OCI-LY7 (cell line): Measurements from ENCODE around the gene SLC9A6. TPM values are rescaled to one million over a fixed set of nuclear protein-coding genes. Genes with fewer than 3 reads are reported as not detected.

Experiments used
- BruUV-seq: library from RNA; stranded (reverse); fragments of 400-500 nt; replicated peaks from 2 replicates; lab custom pipeline; 2021; lab: Mats Ljungman, UMichigan
- CTCF ChIA-PET: fragments of 300-600 bp; sonication (Branson Sonifier 250); formaldehyde crosslinking; loops from one replicate; lab custom pipeline; 2022; ENCODE audit warnings: antibody characterized with exemption; ENCODE audit not compliant: unreplicated experiment; lab: Charles Lee
- POLR2A ChIA-PET: fragments of 300-600 bp; sonication (Branson Sonifier 250); formaldehyde crosslinking; loops from one replicate; lab custom pipeline; 2022; ENCODE audit warnings: antibody characterized with exemption; lab: Charles Lee
- DNase-seq: peaks from one replicate; pipeline ENCODE4 v3.0.0-alpha.2; 2015; ENCODE audit warnings: low spot score
- H2AFZ ChIP-seq: fragments of 200-600 bp; sonication (generic), shearing (Covaris generic); 2 replicates; pipeline ENCODE4 v1.6.1; 2014; ENCODE audit warnings: mild to moderate bottlenecking, antibody characterized with exemption, low read length, moderate library complexity
- H3K27ac ChIP-seq: fragments of 200-600 bp; sonication (generic); 2 replicates; pipeline ENCODE4 v1.5.1; 2014; ENCODE audit warnings: mixed run types, low read depth, mild to moderate bottlenecking, moderate library complexity, low read length, inconsistent platforms; ENCODE audit not compliant: poor library complexity, severe bottlenecking
- H3K36me3 ChIP-seq: fragments of 200-600 bp; sonication (generic); 2 replicates; pipeline ENCODE4 v1.6.1; 2014; ENCODE audit warnings: mild to moderate bottlenecking, antibody characterized with exemption, low read length, moderate library complexity, mixed read lengths; ENCODE audit not compliant: insufficient read depth
- H3K4me1 ChIP-seq: fragments of 200-600 bp; sonication (generic); 2 replicates; pipeline ENCODE4 v1.5.1; 2014; ENCODE audit warnings: mild to moderate bottlenecking, low read length; ENCODE audit not compliant: insufficient read depth, poor library complexity, severe bottlenecking
- H3K4me2 ChIP-seq: fragments of 200-600 bp; sonication (generic); 2 replicates; pipeline ENCODE4 v1.6.1; 2014; ENCODE audit warnings: mild to moderate bottlenecking, low read length
- H3K4me3 ChIP-seq: fragments of 200-600 bp; sonication (generic); 2 replicates; pipeline ENCODE4 v1.5.1; 2014; ENCODE audit warnings: mild to moderate bottlenecking, low read depth, low read length; ENCODE audit not compliant: poor library complexity, severe bottlenecking
- H3K79me2 ChIP-seq: fragments of 200-600 bp; sonication (generic); 2 replicates; pipeline ENCODE4 v1.6.1; 2016; ENCODE audit warnings: low read depth, mild to moderate bottlenecking, low read length, moderate library complexity, mixed read lengths; ENCODE audit not compliant: insufficient read depth
- H3K9me2 ChIP-seq: fragments of 200-600 bp; sonication (generic); 2 replicates; pipeline ENCODE4 v1.6.1; 2016; ENCODE audit warnings: mild to moderate bottlenecking, low read length, mixed read lengths; ENCODE audit not compliant: insufficient read depth
- H3K9me3 ChIP-seq: fragments of 200-600 bp; sonication (generic); 2 replicates; pipeline ENCODE4 v1.6.1; 2014; ENCODE audit warnings: mild to moderate bottlenecking, mixed run types, low read length, mixed read lengths
- H4K20me1 ChIP-seq: fragments of 200-600 bp; sonication (generic); 2 replicates; pipeline ENCODE4 v1.6.1; 2014; ENCODE audit warnings: mild to moderate bottlenecking, antibody characterized with exemption, low read length, moderate library complexity, mixed read lengths; ENCODE audit not compliant: insufficient read depth
- CTCF ChIP-seq: fragments of 200-600 bp; sonication (generic); conservative IDR thresholded peaks from 2 replicates; pipeline ENCODE4 v1.5.1; 2014; ENCODE audit warnings: mild to moderate bottlenecking, antibody characterized with exemption, low read length, moderate library complexity, mixed read lengths
- EZH2phosphoT487 ChIP-seq: fragments of 200-600 bp; sonication (generic); IDR thresholded peaks from 2 replicates; pipeline ENCODE4 v1.6.1; 2018; ENCODE audit warnings: low read depth, borderline replicate concordance, mild to moderate bottlenecking, mixed run types, antibody characterized with exemption, low read length, moderate library complexity, mixed read lengths
- intact Hi-C: fragments of 100-400 bp; cut with micrococcal nuclease; formaldehyde crosslinking; loops from one replicate; pipeline ENCODE4 v1.10.0; 2022; ENCODE audit not compliant: unreplicated experiment
- total RNA-seq, 2 experiments: library from RNA; depleted of rRNA in 1 of 2; stranded (reverse); fragments of >200 nt in 1 of 2; shearing (Covaris generic) in 1 of 2; gene quantifications; 2 replicates each; pipeline ENCODE4 v1.2.3, GENCODE V29; 2014 to 2022

Gene SLC9A6
- total RNA-seq, 2 experiments from 2014 or later = 7.7 to 12.6 TPM

- no peaks in the 10 kb centered on the region for H4K20me1 ChIP-seq
- no peak for TF ChIP-seq EZH2phosphoT487
- no peak for TF ChIP-seq CTCF
- H3K4me1 ChIP-seq = no peaks in the 10 kb centered on the region
- ChIA-PET CTCF (no interaction called here), POLR2A (interaction anchor here (0.8 kb wide), 1 partner anchor 11 kb away, joined by 3 read pairs; no protein-coding TSS in a partner anchor)
- no peaks in the 10 kb centered on the region for H3K9me2 ChIP-seq
- no peak for DNase-seq
- H3K27ac ChIP-seq = no peak overlapping the region
- no peaks in the 10 kb centered on the region for H3K79me2 ChIP-seq
- no TSS peak for BruUV-seq
- intact Hi-C loops = no loop called here
- H3K4me2 ChIP-seq = no peak overlapping the region
- no peak overlapping the region for H2AFZ ChIP-seq
- no peak overlapping the region for H3K4me3 ChIP-seq
- H3K36me3 ChIP-seq = peaks cover 24% of the 10 kb centered on the region
- H3K9me3 ChIP-seq = no peaks in the 10 kb centered on the region
These were observed 31.6 kb downstream of the SLC9A6 start for GRCh38 chrX:136016881-136017280.

GRCh38 chrX:136019226-136019625, 34.0 kb downstream of the SLC9A6 start:
- H3K4me1 ChIP-seq = no peaks in the 10 kb centered on the region
- H3K4me2 ChIP-seq = no peak overlapping the region
- intact Hi-C loops = no loop called here
- no peaks in the 10 kb centered on the region for H3K9me3 ChIP-seq
- no peaks in the 10 kb centered on the region for H3K79me2 ChIP-seq
- no TSS peak for BruUV-seq
- H4K20me1 ChIP-seq = no peaks in the 10 kb centered on the region
- H3K9me2 ChIP-seq = no peaks in the 10 kb centered on the region
- TF ChIP-seq EZH2phosphoT487 (no peak), CTCF (no peak)
- POLR2A ChIA-PET = interaction anchor here (0.8 kb wide), 1 partner anchor 9 kb away, joined by 5 read pairs; no protein-coding TSS in a partner anchor
- no peak for DNase-seq
- H3K36me3 ChIP-seq = peaks cover 18% of the 10 kb centered on the region
- no peak overlapping the region for H3K27ac ChIP-seq
- CTCF ChIA-PET = no interaction called here
- H2AFZ ChIP-seq = no peak overlapping the region
- no peak overlapping the region for H3K4me3 ChIP-seq

- Histone ChIP-seq H3K79me2 (no peaks in the 10 kb centered on the region), H4K20me1 (no peaks in the 10 kb centered on the region), H3K36me3 (peaks cover 18% of the 10 kb centered on the region), H3K4me1 (no peaks in the 10 kb centered on the region), H3K4me3 (no peak overlapping the region), H2AFZ (no peak overlapping the region), H3K9me3 (no peaks in the 10 kb centered on the region), H3K4me2 (no peak overlapping the region), H3K9me2 (no peaks in the 10 kb centered on the region), H3K27ac (no peak overlapping the region)
- no peak for DNase-seq
- no peak for TF ChIP-seq CTCF
- TF ChIP-seq EZH2phosphoT487 = no peak
- POLR2A ChIA-PET = no interaction called here
- no TSS peak for BruUV-seq
- CTCF ChIA-PET = no interaction called here
- intact Hi-C loops = loop anchor here (10.0 kb wide), 1 partner anchor 674 kb away; no protein-coding TSS in a partner anchor
These were observed 35.9 kb downstream of the SLC9A6 start for GRCh38 chrX:136021160-136021559.
